CD1c-positive myeloid dendritic cell (primary cell): Measurements from ENCODE around the gene TMCC2.

Experiments
- DNase-seq: peaks from one replicate; pipeline ENCODE4 v3.0.0-alpha.2; 2016; ENCODE audit errors: extremely low spot score

TMCC2 gene

GRCh38 chr1:205239078-205239477 is 11.3 kb downstream of the TMCC2 start:
- DNase-seq = no peak

- DNase-seq = no peak
Observed at GRCh38 chr1:205240118-205240517, 12.4 kb downstream of the TMCC2 start.

GRCh38 chr1:205240569-205240968 is 12.8 kb downstream of the TMCC2 start:
- DNase-seq = no peak

GRCh38 chr1:205241366-205242030 is 13.8 kb downstream of the TMCC2 start:
- DNase-seq = no peak

GRCh38 chr1:205243350-205244191 is 15.8 kb downstream of the TMCC2 start:
- DNase-seq = no peak

- DNase-seq = no peak
Observed at GRCh38 chr1:205244384-205244783, 16.6 kb downstream of the TMCC2 start.

GRCh38 chr1:205245096-205245495 is 17.4 kb downstream of the TMCC2 start:
- no peak for DNase-seq

- DNase-seq = no peak
Observed at GRCh38 chr1:205246351-205247119, 18.8 kb downstream of the TMCC2 start.

GRCh38 chr1:205247130-205247921 is 19.6 kb downstream of the TMCC2 start:
- DNase-seq = no peak

GRCh38 chr1:205248793-205249601 is 21.3 kb downstream of the TMCC2 start:
- no peak for DNase-seq

- DNase-seq = no peak
Observed at GRCh38 chr1:205249651-205250050, 21.9 kb downstream of the TMCC2 start.

GRCh38 chr1:205250699-205251098 is 23.0 kb downstream of the TMCC2 start:
- DNase-seq = no peak

- DNase-seq = no peak
Observed at GRCh38 chr1:205251576-205251975, 23.8 kb downstream of the TMCC2 start.

GRCh38 chr1:205255941-205256780 is 28.4 kb downstream of the TMCC2 start:
- DNase-seq = peak; percentile 91

GRCh38 chr1:205256951-205257625 is 29.3 kb downstream of the TMCC2 start:
- no peak for DNase-seq

GRCh38 chr1:205257735-205258134 is 30.0 kb downstream of the TMCC2 start:
- DNase-seq = no peak

GRCh38 chr1:205258261-205258691 is 30.5 kb downstream of the TMCC2 start:
- DNase-seq = no peak

- DNase-seq = peak; percentile 44
Observed at GRCh38 chr1:205258719-205259118, 31.0 kb downstream of the TMCC2 start.

- DNase-seq = peak; percentile 31
Observed at GRCh38 chr1:205259324-205259832, 31.6 kb downstream of the TMCC2 start.
